HCT116 (cell line): ENCODE results near the gene GMDS. TPM values are rescaled to one million over a fixed set of nuclear protein-coding genes. Genes with fewer than 3 reads are reported as not detected.

ENCODE experiments used
- ATAC-seq: fragments of 200-7000 bp; cut with Tn5 transposase; 2 replicates; pipeline ENCODE4 v1.9.1; 2020; ENCODE audit warnings: mild to moderate bottlenecking, moderate library complexity
- BruUV-seq: library from RNA; stranded (reverse); fragments of 400-500 nt; replicated peaks from 2 replicates; lab custom pipeline; 2021; lab: Mats Ljungman, UMichigan
- CTCF ChIA-PET: fragments of 300-600 bp; sonication (Branson Sonifier 250); formaldehyde crosslinking; loops from one replicate; lab custom pipeline; 2021; ENCODE audit warnings: antibody characterized with exemption; lab: Charles Lee
- POLR2A ChIA-PET: fragments of 300-600, 350-600 bp; sonication (Branson Sonifier 250); formaldehyde crosslinking; loops from one replicate; lab custom pipeline; 2021; ENCODE audit warnings: antibody characterized with exemption; lab: Charles Lee
- RAD21 ChIA-PET, 2 experiments: fragments of 300-600 bp; sonication (Branson Sonifier 250); formaldehyde crosslinking; loops; one replicate each; lab custom pipeline; 2023; ENCODE audit warnings: low total read pairs in 2 of 2; ENCODE audit not compliant: uncharacterized antibody in 2 of 2, unreplicated experiment in 2 of 2, low non-redundant PET in 1 of 2; lab: Charles Lee
- DNase-seq: peaks from one replicate; pipeline ENCODE4 v3.0.0-alpha.2; 2010; ENCODE audit warnings: low read depth, low spot score
- H2AFZ ChIP-seq: fragments of 200-600 bp; shearing (Covaris generic), sonication (generic); 2 replicates; pipeline ENCODE4 v1.6.1; 2017; ENCODE audit warnings: low read depth, mixed run types, mixed read lengths, antibody characterized with exemption, low read length; ENCODE audit not compliant: poor library complexity, severe bottlenecking
- H3K27ac ChIP-seq: 2 replicates; pipeline ENCODE4 v1.5.1; 2012; ENCODE audit warnings: low read depth, low read length
- H3K27me3 ChIP-seq: fragments of 200-600 bp; sonication (generic); 2 replicates; pipeline ENCODE4 v1.6.1; 2016; ENCODE audit warnings: mixed run types, low read length, mixed read lengths; ENCODE audit not compliant: insufficient read depth
- H3K36me3 ChIP-seq, 2 experiments: fragments of 200-500 bp in 1 of 2; fragments of 200-600 bp in 1 of 2; sonication (Bioruptor generic) in 1 of 2; sonication (generic) in 1 of 2; 2 replicates each; pipeline versions ENCODE4 v1.5.1 to v1.6.1; 2014 to 2016; ENCODE audit warnings: low read length in 2 of 2, inconsistent platforms in 1 of 2, mixed read lengths in 1 of 2, mixed run types in 1 of 2; ENCODE audit not compliant: insufficient read depth in 2 of 2, control insufficient read depth in 1 of 2
- H3K4me1 ChIP-seq, 2 experiments: fragments of 200-600 bp in 1 of 2; sonication (generic) in 1 of 2; 2 replicates each; pipeline versions ENCODE4 v1.5.1 to v1.6.1; 2012 to 2017; ENCODE audit warnings: low read length in 2 of 2, inconsistent platforms in 1 of 2, mild to moderate bottlenecking in 1 of 2, mixed read lengths in 1 of 2, mixed run types in 1 of 2, moderate library complexity in 1 of 2; ENCODE audit not compliant: insufficient read depth in 2 of 2, control insufficient read depth in 1 of 2
- H3K4me2 ChIP-seq: fragments of 200-600 bp; sonication (generic); 2 replicates; pipeline ENCODE4 v1.6.1; 2017; ENCODE audit warnings: mixed run types, low read length, mixed read lengths
- H3K4me3 ChIP-seq, 2 experiments: fragments of 200-600 bp in 1 of 2; sonication (generic) in 1 of 2; replicated peaks in 1 of 2; 2 replicates each; pipeline ENCODE4 v1.5.1; 2011 to 2016; ENCODE audit warnings: low read length in 2 of 2, control low read depth in 1 of 2, low read depth in 1 of 2, mild to moderate bottlenecking in 1 of 2, mixed read lengths in 1 of 2, mixed run types in 1 of 2
- H3K79me2 ChIP-seq: fragments of 200-600 bp; sonication (generic); 2 replicates; pipeline ENCODE4 v1.6.1; 2017; ENCODE audit warnings: mild to moderate bottlenecking, mixed run types, low read length, moderate library complexity, mixed read lengths; ENCODE audit not compliant: insufficient read depth
- H3K9ac ChIP-seq: fragments of 200-600 bp; sonication (generic); 2 replicates; pipeline ENCODE4 v1.6.1; 2016; ENCODE audit warnings: low read length, mixed read lengths
- H3K9me2 ChIP-seq: fragments of 200-600 bp; sonication (generic), shearing (Covaris generic); 2 replicates; pipeline ENCODE4 v1.6.1; 2017; ENCODE audit warnings: mixed run types, mild to moderate bottlenecking, moderate library complexity; ENCODE audit not compliant: insufficient read depth
- H3K9me3 ChIP-seq, 2 experiments: fragments of 200-500 bp in 1 of 2; fragments of 200-600 bp in 1 of 2; sonication (Bioruptor generic) in 1 of 2; sonication (generic) in 1 of 2; 2 replicates each; pipeline ENCODE4 v1.6.1; 2014 to 2017; ENCODE audit warnings: low read length in 2 of 2, mixed read lengths in 2 of 2, inconsistent platforms in 1 of 2, low read depth in 1 of 2, mild to moderate bottlenecking in 1 of 2, mixed run types in 1 of 2, moderate library complexity in 1 of 2; ENCODE audit not compliant: control insufficient read depth in 1 of 2, insufficient read depth in 1 of 2
- H4K20me1 ChIP-seq: fragments of 200-600 bp; sonication (generic), shearing (Covaris generic); 2 replicates; pipeline ENCODE4 v1.6.1; 2017; ENCODE audit warnings: mixed run types, mild to moderate bottlenecking, moderate library complexity; ENCODE audit not compliant: insufficient read depth
- CBX3 ChIP-seq: IDR thresholded peaks from 2 replicates; pipeline ENCODE4 v1.6.1; 2012; ENCODE audit warnings: low read depth
- CTCF ChIP-seq, 3 experiments: fragments of 200-600 bp in 1 of 3; sonication (generic) in 1 of 3; IDR thresholded peaks in 2 of 3; conservative IDR thresholded peaks in 1 of 3; 2 replicates each; pipeline ENCODE4 v1.5.1; 2012 to 2017; ENCODE audit warnings: low read depth in 2 of 3, low read length in 2 of 3, antibody characterized with exemption in 1 of 3, borderline replicate concordance in 1 of 3, control low read depth in 1 of 3, mild to moderate bottlenecking in 1 of 3, mixed read lengths in 1 of 3, mixed run types in 1 of 3, moderate library complexity in 1 of 3; ENCODE audit not compliant: insufficient read depth in 1 of 3
- ELF1 ChIP-seq: IDR thresholded peaks from 2 replicates; pipeline ENCODE4 v1.6.1; 2012; ENCODE audit warnings: low read depth, borderline replicate concordance
- EZH2 ChIP-seq: fragments of 200-600 bp; sonication (generic); IDR thresholded peaks from 2 replicates; pipeline ENCODE4 v1.6.1; 2017; ENCODE audit warnings: antibody characterized with exemption, mixed run types
- JUND ChIP-seq: IDR thresholded peaks from 2 replicates; pipeline ENCODE4 v1.6.1; 2012
- POLR2A ChIP-seq: IDR thresholded peaks from 2 replicates; pipeline ENCODE4 v1.7.0; 2011; ENCODE audit warnings: borderline replicate concordance; ENCODE audit not compliant: insufficient read depth, insufficient read length; ENCODE audit errors: extremely low read depth
- POLR2AphosphoS5 ChIP-seq: IDR thresholded peaks from 2 replicates; pipeline ENCODE4 v1.6.1; 2011; ENCODE audit warnings: mild to moderate bottlenecking, low read depth, low read length, moderate library complexity
- RAD21 ChIP-seq: IDR thresholded peaks from 2 replicates; pipeline ENCODE4 v1.6.1; 2012; ENCODE audit warnings: low read depth, mild to moderate bottlenecking
- REST ChIP-seq: IDR thresholded peaks from 2 replicates; pipeline ENCODE4 v1.6.1; 2012; ENCODE audit warnings: low read depth
- SIN3A ChIP-seq: IDR thresholded peaks from 2 replicates; pipeline ENCODE4 v1.6.1; 2012; ENCODE audit warnings: low read depth
- SP1 ChIP-seq: IDR thresholded peaks from 2 replicates; pipeline ENCODE4 v1.6.1; 2012; ENCODE audit warnings: low read depth
- SRF ChIP-seq: IDR thresholded peaks from 2 replicates; pipeline ENCODE4 v1.6.1; 2012; ENCODE audit warnings: low read depth
- TCF7L2 ChIP-seq: IDR thresholded peaks from 2 replicates; pipeline ENCODE4 v1.7.0; 2011; ENCODE audit warnings: borderline replicate concordance, inconsistent platforms; ENCODE audit not compliant: insufficient read depth, insufficient read length; ENCODE audit errors: extremely low read depth
- ZFX ChIP-seq: fragments of 450-650 bp; IDR thresholded peaks from 2 replicates; pipeline ENCODE4 v1.6.1; 2017
- ZNF274 ChIP-seq: fragments of 200-500 bp; sonication (Bioruptor generic); IDR thresholded peaks from 2 replicates; pipeline ENCODE4 v1.6.1; 2014; ENCODE audit warnings: mild to moderate bottlenecking, low read depth, low read length, inconsistent platforms
- intact Hi-C: fragments of 100-400 bp; cut with micrococcal nuclease; formaldehyde crosslinking; loops from 2 replicates; pipeline ENCODE4 v1.10.0; 2022
- total RNA-seq: library from RNA; stranded (reverse); gene quantifications from one replicate; pipeline ENCODE4 v1.2.1, GENCODE V29; 2021; ENCODE audit not compliant: unreplicated experiment

GMDS gene
- total RNA-seq, 1 experiment from 2014 or later = 34.4 TPM

GRCh38 chr6:2037237-2037926 lies 208.0 kb downstream of the GMDS start:
- no peaks in the 10 kb centered on the region for H3K9me3 ChIP-seq
- H3K4me2 ChIP-seq = no peak overlapping the region
- BruUV-seq = no TSS peak
- no peaks in the 10 kb centered on the region for H4K20me1 ChIP-seq
- no peak overlapping the region for H3K9ac ChIP-seq
- ATAC-seq (no peak), DNase-seq (no peak)
- H3K4me3 ChIP-seq = no peak overlapping the region
- H3K4me1 ChIP-seq = peaks cover 6 to 10% of the 10 kb centered on the region in 2 experiments; a peak in 3 of 4 replicates
- TF ChIP-seq RAD21 (peak; percentile 43; the same call in 1 of the 2 replicates), CTCF (IDR thresholded peaks at IDR 0.05 in 2 of 3, conservative IDR thresholded peaks at IDR 0.05 in 1 of 3; ENCODE audit: borderline replicate concordance in 1 of 3, insufficient read depth in 1 of 3, low read depth in 2 of 3, low read length in 2 of 3) (peak in 1 of 3 experiments; percentile 10; a peak in 1 of 6 replicates), ELF1 (no peak)
- no peaks in the 10 kb centered on the region for H3K36me3 ChIP-seq
- no peak overlapping the region for H3K27ac ChIP-seq
- no peaks in the 10 kb centered on the region for H3K27me3 ChIP-seq
- ChIA-PET CTCF (interaction anchor here (1.3 kb wide), 1 partner anchor 255 kb away, joined by 8 read pairs; no protein-coding TSS in a partner anchor), POLR2A (no interaction called here), RAD21 (no interaction called here)
- H3K79me2 ChIP-seq = no peaks in the 10 kb centered on the region
- no peak overlapping the region for H2AFZ ChIP-seq
- no peaks in the 10 kb centered on the region for H3K9me2 ChIP-seq
- intact Hi-C loops = loop anchor here (5.0 kb wide), 1 partner anchor 430 kb away; the partner anchor contains the start of gene FOXC1

- Histone ChIP-seq H3K36me3 (no peaks in the 10 kb centered on the region), H3K4me1 (peaks cover 6 to 10% of the 10 kb centered on the region in 2 experiments; a peak in 3 of 4 replicates), H3K27me3 (no peaks in the 10 kb centered on the region), H3K79me2 (no peaks in the 10 kb centered on the region), H3K27ac (no peak overlapping the region), H3K4me2 (no peak overlapping the region), H3K9ac (no peak overlapping the region), H3K9me3 (no peaks in the 10 kb centered on the region), H3K4me3 (no peak overlapping the region), H4K20me1 (no peaks in the 10 kb centered on the region), H3K9me2 (no peaks in the 10 kb centered on the region), H2AFZ (no peak overlapping the region)
- ChIA-PET POLR2A (no interaction called here), CTCF (no interaction called here), RAD21 (no interaction called here)
- intact Hi-C loops = loop anchor here (5.0 kb wide), 1 partner anchor 429 kb away; the partner anchor contains the start of gene FOXC1
- BruUV-seq = no TSS peak
- ATAC-seq (no peak), DNase-seq (no peak)
- TF ChIP-seq EZH2 = no peak
- TF ChIP-seq ELF1 = no peak
- TF ChIP-seq JUND = no peak
- no peak for TF ChIP-seq TCF7L2
- TF ChIP-seq RAD21 = no peak
- no peak for TF ChIP-seq SP1
- no peak for TF ChIP-seq REST
- TF ChIP-seq SIN3A = no peak
- TF ChIP-seq ZFX = no peak
- TF ChIP-seq POLR2A = no peak
- TF ChIP-seq CBX3 = no peak
- no peak for TF ChIP-seq ZNF274
- TF ChIP-seq POLR2AphosphoS5 = no peak
- no peak for TF ChIP-seq SRF
These were observed 208.7 kb downstream of the GMDS start for GRCh38 chr6:2036710-2037023.
